ENCODE results near the gene MYL6B. TPM values are rescaled to one million over a fixed set of nuclear protein-coding genes. Genes with fewer than 3 reads are reported as not detected.

The MYL6B gene
- total and polyA plus RNA-seq, 2 donors (not counting 3 experiments of a cell fraction or from before 2014, with no cell fraction given) = 135 to 185 TPM

DNA sequence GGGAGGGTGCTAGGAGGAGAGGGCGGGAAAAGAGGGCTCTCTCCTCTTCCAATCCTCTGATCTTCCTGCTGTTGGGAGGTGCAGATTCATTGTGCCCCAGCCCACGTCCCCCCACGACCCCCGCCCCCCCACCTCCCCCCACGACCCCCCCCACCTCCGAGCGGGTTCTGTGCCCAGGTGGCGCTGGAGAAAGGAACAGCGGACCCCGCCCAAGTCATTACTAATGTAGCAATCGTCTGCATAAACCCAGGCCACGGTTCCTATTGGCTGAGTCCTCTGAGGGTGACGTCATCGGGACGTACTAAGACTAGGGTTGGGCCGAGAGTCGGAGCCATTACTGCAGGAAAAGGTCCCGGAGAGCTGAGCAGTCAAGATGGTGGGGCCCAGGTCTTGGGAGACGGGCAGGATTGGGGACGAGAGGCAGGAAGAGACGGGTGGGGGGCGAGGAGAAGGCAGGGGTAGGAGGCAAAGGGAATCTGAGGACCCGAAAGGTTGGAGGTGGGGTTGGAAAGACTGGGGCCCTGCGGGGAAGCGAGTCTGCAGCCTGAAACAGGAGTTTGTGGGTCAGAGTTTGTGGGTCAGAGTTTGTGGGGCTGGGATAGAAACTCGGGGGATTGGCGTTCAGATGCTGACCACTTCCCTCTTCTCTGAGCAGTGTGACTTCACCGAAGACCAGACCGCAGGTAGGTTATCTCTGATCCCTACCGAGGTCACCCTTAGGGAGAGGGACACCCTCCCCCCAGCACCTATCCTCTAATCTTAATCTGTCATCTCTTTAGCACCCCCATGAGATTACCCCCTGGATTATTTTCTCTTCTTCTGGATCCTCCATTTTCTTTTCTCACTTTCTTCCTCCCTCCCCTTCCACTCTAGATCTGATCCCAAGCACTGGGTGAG lies 5.9 kb downstream of the MYL6B start, which contains the start of gene MYL6:
MYL6 (plus strand) TSS at position 331 of the 897 bp plus-strand sequence; CDS start at position 374, 43 bp downstream.
- TF ChIP-seq CTCF (IDR thresholded peaks at IDR 0.05; ENCODE audit: extremely low read depth in 1 of 2, insufficient read depth in 1 of 2, low read depth in 1 of 2, low read length in 2 of 2) (no peak), MYC (IDR thresholded peaks at IDR 0.05; ENCODE audit: low read depth, low read length) (no peak), FOS (IDR thresholded peaks at IDR 0.05; ENCODE audit: borderline replicate concordance, insufficient read depth, low read length) (peak; percentile 45), POLR2AphosphoS5 (IDR thresholded peaks at IDR 0.05; ENCODE audit: insufficient read depth, low read depth, low read length) (peak; percentile 100), MAX (IDR thresholded peaks at IDR 0.05; ENCODE audit: insufficient read depth, insufficient read length) (no peak), POLR2A (IDR thresholded peaks at IDR 0.05; ENCODE audit: low read depth, low read length) (peak; percentile 99), GATA2 (IDR thresholded peaks at IDR 0.05; ENCODE audit: insufficient read depth, insufficient read length, low read depth, low read length) (peak; percentile 20), EZH2 (IDR thresholded peaks at IDR 0.05; ENCODE audit: borderline replicate concordance, low read depth, low read length, severe bottlenecking) (no peak), JUN (IDR thresholded peaks at IDR 0.05; ENCODE audit: borderline replicate concordance, insufficient read depth, insufficient read length, low read depth) (peak; percentile 98)

More for the DNA sequence above, 5.9 kb downstream of the MYL6B start, which contains the start of gene MYL6:
- peak within 1 kb of the TSS; percentile 96 for H3K4me2 ChIP-seq (ENCODE audit: insufficient read depth, low read length)
- CTCF ChIA-PET = interaction anchor here (1.0 to 2.1 kb wide), 4 partner anchors 14 to 39 kb away, joined by 3 to 17 read pairs (median 9); partner anchors contain the start of genes ESYT1 and SMARCC2
- peaks cover 35% of the 10 kb centered on the region for H3K79me2 ChIP-seq (ENCODE audit: control insufficient read depth, insufficient read depth, low read length)
- no TSS peak for BruUV-seq (replicated peaks)
- H3K36me3 ChIP-seq (ENCODE audit: control insufficient read depth in 2 of 2, extremely low read depth in 1 of 2, insufficient read depth in 2 of 2, low read length in 2 of 2) = peaks cover 18 to 31% of the 10 kb centered on the region in 2 experiments
- H3K4me3 ChIP-seq (replicated peaks in 1 of 3; ENCODE audit: insufficient read depth in 1 of 3, low read depth in 1 of 3, low read length in 3 of 3) = peak within 1 kb of the TSS; percentile 78 to 98 (median 91)
- dilution Hi-C loops (cut with MboI; ENCODE audit: extremely low pct_ligation_motif_present, low sequenced_read_pairs) (no loop called here), intact Hi-C loops (cut with micrococcal nuclease) (no loop called here)
- POLR2A ChIA-PET = interaction anchor here (0.6 to 2.2 kb wide), 8 partner anchors 11 to 217 kb away, joined by 3 to 38 read pairs (median 4); partner anchors contain the start of genes ESYT1, SUOX and ZC3H10
- FAIRE-seq (peak; percentile 99), DNase-seq (ENCODE audit: low read depth, low spot score) (peak; percentile 96)
- peak within 1 kb of the TSS; percentile 87 for H3K27ac ChIP-seq (ENCODE audit: insufficient read depth, low read depth, low read length)
- no peaks in the 10 kb centered on the region for H3K9me1 ChIP-seq (replicated peaks; ENCODE audit: control insufficient read depth, extremely low read depth, insufficient read depth, low read length)
- H3K9ac ChIP-seq (replicated peaks; ENCODE audit: extremely low read depth, insufficient read depth, low read length) = peak within 1 kb of the TSS; percentile 96
- H2AFZ ChIP-seq (ENCODE audit: low read depth, low read length) = peak within 1 kb of the TSS; percentile 18
- H3K4me1 ChIP-seq (ENCODE audit: control insufficient read depth, extremely low read depth, insufficient read depth, low read length) = peaks cover 25% of the 10 kb centered on the region
- H3K9me3 ChIP-seq (replicated peaks; ENCODE audit: control insufficient read depth, insufficient read depth, low read length) = no peaks in the 10 kb centered on the region
- H4K20me1 ChIP-seq (replicated peaks; ENCODE audit: control insufficient read depth, extremely low read depth, insufficient read depth, low read length) = no peaks in the 10 kb centered on the region
- no peaks in the 10 kb centered on the region for H3K27me3 ChIP-seq (ENCODE audit: control insufficient read depth in 2 of 2, insufficient read depth in 2 of 2, low read length in 2 of 2)
